Measurements from ENCODE around the gene QRICH2.

GRCh38 chr17:76266244-76266938 is 41.7 kb downstream of the QRICH2 start:
- TF ChIP-seq CTCF (IDR thresholded peaks at IDR 0.05 in 8 of 11, conservative IDR thresholded peaks at IDR 0.05 in 3 of 11) (no peak), POLR2A (IDR thresholded peaks at IDR 0.05) (peak in 1 of 3 donors; percentile 18)

Data from spleen (tissue), 7 donors.